DND-41 (cell line): ENCODE results near the gene OSBP2.

Source experiments
- ATAC-seq: fragments of 200-7000 bp; cut with Tn5 transposase; 3 replicates; pipeline ENCODE4 v1.9.1; 2021; ENCODE audit warnings: low read depth; ENCODE audit not compliant: insufficient read depth
- DNase-seq: peaks from one replicate; pipeline ENCODE4 v3.0.0-alpha.2; 2020
- H2AFZ ChIP-seq: 2 replicates; pipeline ENCODE4 v1.6.0; 2012; ENCODE audit warnings: low read depth, low read length
- H3K27ac ChIP-seq: 2 replicates; pipeline ENCODE4 v1.5.1; 2012; ENCODE audit warnings: low read length, inconsistent platforms
- H3K27me3 ChIP-seq: fragments of 200-600 bp; sonication (generic); 2 replicates; pipeline ENCODE4 v1.6.0; 2012; ENCODE audit warnings: low read length, mild to moderate bottlenecking, inconsistent platforms; ENCODE audit not compliant: insufficient read depth, poor library complexity
- H3K36me3 ChIP-seq: 2 replicates; pipeline ENCODE4 v1.5.1; 2012; ENCODE audit warnings: low read length, inconsistent platforms; ENCODE audit not compliant: insufficient read depth
- H3K4me1 ChIP-seq: 2 replicates; pipeline ENCODE4 v1.5.1; 2012; ENCODE audit warnings: mild to moderate bottlenecking, low read length; ENCODE audit not compliant: insufficient read depth
- H3K4me2 ChIP-seq: 2 replicates; pipeline ENCODE4 v1.6.0; 2012; ENCODE audit warnings: mild to moderate bottlenecking, moderate library complexity, low read length, inconsistent platforms; ENCODE audit not compliant: insufficient read depth
- H3K4me3 ChIP-seq, 2 experiments: fragments of 200-600 bp in 1 of 2; shearing (Covaris generic) in 1 of 2; 2 replicates each; pipeline ENCODE4 v1.5.1; 2012 to 2016; ENCODE audit warnings: inconsistent platforms in 2 of 2, low read length in 2 of 2, mild to moderate bottlenecking in 2 of 2, low read depth in 1 of 2, moderate library complexity in 1 of 2
- H3K79me2 ChIP-seq: 2 replicates; pipeline ENCODE4 v1.6.0; 2012; ENCODE audit warnings: low read length, inconsistent platforms; ENCODE audit not compliant: insufficient read depth
- H3K9ac ChIP-seq: 2 replicates; pipeline ENCODE4 v1.6.0; 2012; ENCODE audit warnings: low read depth, mild to moderate bottlenecking, inconsistent platforms, low read length, moderate library complexity
- H3K9me3 ChIP-seq: 2 replicates; pipeline ENCODE4 v1.5.1; 2012; ENCODE audit warnings: low read length, moderate library complexity, mild to moderate bottlenecking, inconsistent platforms; ENCODE audit not compliant: insufficient read depth, severe bottlenecking
- H4K20me1 ChIP-seq: 2 replicates; pipeline ENCODE4 v1.6.0; 2012; ENCODE audit warnings: low read length; ENCODE audit not compliant: insufficient read depth
- EZH2 ChIP-seq: IDR thresholded peaks from 3 replicates; pipeline ENCODE4 v1.6.1; 2012; ENCODE audit warnings: borderline replicate concordance, low read depth, mild to moderate bottlenecking, moderate library complexity, low read length, inconsistent platforms; ENCODE audit not compliant: severe bottlenecking
- TF ChIP-seq, protein P1 (sequence below): IDR thresholded peaks from 2 replicates; pipeline ENCODE4 v1.5.1; 2012; ENCODE audit warnings: borderline replicate concordance, low read length, moderate library complexity, mild to moderate bottlenecking; ENCODE audit not compliant: poor library complexity, severe bottlenecking; ENCODE audit errors: extremely low read depth

Gene OSBP2

GRCh38 chr22:30885001-30885366, 190.3 kb downstream of the OSBP2 start:
- no peaks in the 10 kb centered on the region for H3K79me2 ChIP-seq
- H3K4me1 ChIP-seq, result no peaks in the 10 kb centered on the region
- H4K20me1 ChIP-seq, result 0 out of 2 replicates have a peak, but pooled peaks cover 3% of the 10 kb centered on the region
- ATAC-seq, result no peak
- TF ChIP-seq EZH2, result no peak
- TF ChIP-seq, protein P1, sequence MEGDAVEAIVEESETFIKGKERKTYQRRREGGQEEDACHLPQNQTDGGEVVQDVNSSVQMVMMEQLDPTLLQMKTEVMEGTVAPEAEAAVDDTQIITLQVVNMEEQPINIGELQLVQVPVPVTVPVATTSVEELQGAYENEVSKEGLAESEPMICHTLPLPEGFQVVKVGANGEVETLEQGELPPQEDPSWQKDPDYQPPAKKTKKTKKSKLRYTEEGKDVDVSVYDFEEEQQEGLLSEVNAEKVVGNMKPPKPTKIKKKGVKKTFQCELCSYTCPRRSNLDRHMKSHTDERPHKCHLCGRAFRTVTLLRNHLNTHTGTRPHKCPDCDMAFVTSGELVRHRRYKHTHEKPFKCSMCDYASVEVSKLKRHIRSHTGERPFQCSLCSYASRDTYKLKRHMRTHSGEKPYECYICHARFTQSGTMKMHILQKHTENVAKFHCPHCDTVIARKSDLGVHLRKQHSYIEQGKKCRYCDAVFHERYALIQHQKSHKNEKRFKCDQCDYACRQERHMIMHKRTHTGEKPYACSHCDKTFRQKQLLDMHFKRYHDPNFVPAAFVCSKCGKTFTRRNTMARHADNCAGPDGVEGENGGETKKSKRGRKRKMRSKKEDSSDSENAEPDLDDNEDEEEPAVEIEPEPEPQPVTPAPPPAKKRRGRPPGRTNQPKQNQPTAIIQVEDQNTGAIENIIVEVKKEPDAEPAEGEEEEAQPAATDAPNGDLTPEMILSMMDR, result no peak
- H2AFZ ChIP-seq, result no peak overlapping the region
- H3K36me3 ChIP-seq, result no peaks in the 10 kb centered on the region
- no peak for DNase-seq
- H3K4me3 ChIP-seq, result no peak overlapping the region
- no peak overlapping the region for H3K9ac ChIP-seq
- no peak overlapping the region for H3K27ac ChIP-seq
- no peaks in the 10 kb centered on the region for H3K9me3 ChIP-seq
- no peaks in the 10 kb centered on the region for H3K27me3 ChIP-seq
- H3K4me2 ChIP-seq, result no peak overlapping the region

- H3K27ac ChIP-seq, result no peak overlapping the region
- no peaks in the 10 kb centered on the region for H3K36me3 ChIP-seq
- H3K9ac ChIP-seq, result no peak overlapping the region
- no peaks in the 10 kb centered on the region for H3K4me1 ChIP-seq
- no peak overlapping the region for H3K4me2 ChIP-seq
- H3K79me2 ChIP-seq, result no peaks in the 10 kb centered on the region
- no peak overlapping the region for H2AFZ ChIP-seq
- H3K27me3 ChIP-seq, result no peaks in the 10 kb centered on the region
- H3K4me3 ChIP-seq, result no peak overlapping the region
- no peak for TF ChIP-seq EZH2
- TF ChIP-seq, protein P1, result no peak
- DNase-seq (no peak), ATAC-seq (no peak)
- no peaks in the 10 kb centered on the region for H3K9me3 ChIP-seq
- H4K20me1 ChIP-seq, result 0 out of 2 replicates have a peak, but pooled peaks cover 3% of the 10 kb centered on the region
These were observed 190.9 kb downstream of the OSBP2 start for GRCh38 chr22:30885591-30885990.

GRCh38 chr22:30887453-30887852, 192.8 kb downstream of the OSBP2 start:
- Histone ChIP-seq H3K27ac (no peak overlapping the region), H4K20me1 (peaks cover 5% of the 10 kb centered on the region; the same call in 1 of the 2 replicates), H3K4me2 (no peak overlapping the region), H3K9ac (no peak overlapping the region), H3K27me3 (no peaks in the 10 kb centered on the region), H3K79me2 (no peaks in the 10 kb centered on the region), H3K9me3 (no peaks in the 10 kb centered on the region), H3K36me3 (no peaks in the 10 kb centered on the region), H3K4me3 (no peak overlapping the region), H3K4me1 (no peaks in the 10 kb centered on the region), H2AFZ (no peak overlapping the region)
- ATAC-seq, result no peak
- no peak for TF ChIP-seq EZH2
- TF ChIP-seq, protein P1, result no peak
- DNase-seq, result no peak

DNA sequence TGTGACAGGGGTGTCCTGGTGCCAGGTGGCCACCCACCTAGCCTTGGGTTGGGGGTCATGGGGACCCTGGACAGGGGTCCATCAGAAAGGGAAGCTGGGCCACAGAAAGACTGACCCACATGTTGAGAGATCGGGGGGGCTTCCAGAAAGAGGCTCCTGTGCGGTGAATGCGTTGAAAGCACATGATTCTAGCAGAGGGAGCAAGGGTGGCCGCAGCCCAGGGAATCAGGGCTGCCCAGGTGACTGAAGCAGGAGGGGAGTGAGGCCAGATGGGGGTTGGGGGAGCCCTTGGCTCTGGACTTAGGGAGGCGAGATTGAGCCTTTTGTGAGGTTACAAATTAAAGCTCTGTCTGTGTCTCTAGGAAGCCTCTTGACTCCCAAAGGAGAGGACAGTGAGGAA, 193.2 kb downstream of the OSBP2 start:
- ATAC-seq (no peak), DNase-seq (no peak)
- Histone ChIP-seq H3K9ac (no peak overlapping the region), H4K20me1 (peaks cover 5% of the 10 kb centered on the region; the same call in 1 of the 2 replicates), H3K36me3 (no peaks in the 10 kb centered on the region), H3K9me3 (no peaks in the 10 kb centered on the region), H3K27me3 (no peaks in the 10 kb centered on the region), H2AFZ (no peak overlapping the region), H3K4me3 (no peak overlapping the region), H3K4me2 (no peak overlapping the region), H3K4me1 (no peaks in the 10 kb centered on the region), H3K79me2 (no peaks in the 10 kb centered on the region), H3K27ac (no peak overlapping the region)
- TF ChIP-seq EZH2, result no peak
- TF ChIP-seq, protein P1, result no peak
